NCI-H82 treated with DMSO at 0.1 percent for 48 hours (cell line): ENCODE data around the gene IPO13.
A peak's percentile ranks its signal among the peaks of the same experiment; 100 is the strongest.

Source experiments
- DNase-seq: peaks from one replicate; lab custom pipeline; 2025; ENCODE audit not compliant: unreplicated experiment; lab: John Stamatoyannopoulos, UW

IPO13 gene

DNA sequence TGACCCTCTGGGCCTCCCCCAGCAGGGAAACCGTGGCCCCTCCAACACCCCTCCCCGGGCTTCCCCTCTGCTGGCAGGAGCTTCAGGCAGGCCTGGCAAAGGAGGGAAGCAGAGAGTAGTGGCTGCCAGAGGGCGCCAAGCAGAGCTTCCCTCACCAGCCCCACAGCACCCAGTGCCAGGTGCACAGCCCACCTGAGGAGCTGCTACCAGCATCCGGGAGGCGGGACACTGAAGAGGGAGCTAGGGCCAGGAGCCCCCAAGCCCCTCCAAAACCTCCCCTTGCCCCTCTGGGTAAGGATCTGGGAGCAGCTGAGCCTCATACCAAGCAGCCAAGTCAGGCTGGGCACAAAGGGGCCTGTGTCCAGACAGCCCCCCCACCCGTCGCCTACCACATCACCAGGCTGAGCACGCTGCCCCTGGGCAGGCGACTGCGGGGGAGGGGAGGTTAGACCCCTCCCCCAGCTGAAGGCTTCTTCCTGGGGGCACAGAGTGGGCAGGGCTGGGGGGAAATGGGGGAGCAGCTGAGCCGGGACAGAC is 64.3 kb downstream of the IPO13 start:
- no peak for DNase-seq

DNA sequence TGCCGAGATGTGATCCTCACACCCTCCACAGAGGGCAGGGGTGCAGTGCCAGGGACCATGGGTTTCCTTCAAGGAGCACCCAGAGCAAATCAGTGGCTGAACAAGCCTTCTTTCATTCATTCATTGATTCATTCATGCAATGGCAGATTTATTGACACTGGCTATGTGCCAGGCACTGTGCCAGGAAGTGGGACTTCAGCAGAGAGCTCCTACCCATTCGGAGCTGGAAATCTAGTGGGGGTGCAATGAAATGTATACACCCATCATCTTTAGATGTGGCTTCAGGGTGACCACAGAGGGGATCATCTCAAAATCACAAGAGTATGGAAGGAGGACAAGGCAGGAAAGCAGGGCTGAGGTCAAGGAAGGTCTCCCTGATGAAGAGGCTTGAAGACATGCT is 65.7 kb downstream of the IPO13 start:
- no peak for DNase-seq

DNA sequence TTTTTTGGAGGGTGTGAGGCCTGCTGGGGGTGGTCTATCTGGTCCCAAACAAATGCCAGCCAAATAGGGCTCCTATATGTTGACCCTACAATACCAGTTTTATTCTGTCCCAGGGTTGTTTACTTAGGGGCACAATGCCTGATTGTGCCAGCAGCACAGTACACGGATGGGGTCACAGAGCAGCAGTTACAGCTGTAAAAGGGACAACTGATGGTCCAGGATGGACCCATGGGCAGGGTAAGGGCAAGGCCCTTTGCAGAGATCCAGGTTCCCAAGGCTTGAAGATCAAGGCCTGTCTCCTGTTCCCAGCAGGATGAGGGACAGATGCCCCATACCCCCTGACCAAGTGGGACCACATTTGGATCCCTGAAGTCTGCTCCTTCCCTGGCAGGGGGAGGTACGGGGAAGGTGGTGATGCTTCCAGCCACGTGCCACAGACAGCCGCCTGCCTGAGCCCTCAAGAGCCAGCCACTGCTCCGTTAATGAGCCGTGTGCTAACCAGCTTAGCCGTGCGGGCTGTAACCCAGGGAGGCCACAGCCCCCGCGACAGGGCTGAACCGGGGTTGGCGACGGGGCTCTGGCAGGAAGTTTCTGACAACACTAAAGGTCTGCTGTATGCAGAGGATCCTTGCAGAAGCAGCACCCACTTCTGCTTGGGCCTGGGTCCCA is 66.3 kb downstream of the IPO13 start:
- DNase-seq = peak; percentile 63

DNA sequence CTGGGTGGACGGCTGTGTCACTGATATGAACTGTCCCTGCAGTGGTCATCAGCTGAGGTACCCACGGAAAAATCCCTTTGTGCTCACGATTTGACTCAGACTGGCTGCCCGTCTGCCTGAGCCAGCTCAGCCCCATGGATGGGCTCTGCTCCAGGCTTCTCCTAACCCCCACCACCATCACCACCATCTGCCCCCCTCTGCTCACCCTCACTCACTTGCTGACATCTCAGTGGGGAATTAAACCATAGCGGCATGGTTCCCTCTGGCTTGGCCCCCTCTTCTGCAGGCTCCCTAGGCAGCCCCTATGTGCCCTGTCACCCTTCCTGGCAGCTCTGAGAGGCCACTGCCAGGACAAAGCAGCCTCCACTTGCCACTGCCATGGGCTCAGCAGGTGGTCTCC is 67.2 kb downstream of the IPO13 start:
- DNase-seq = no peak

DNA sequence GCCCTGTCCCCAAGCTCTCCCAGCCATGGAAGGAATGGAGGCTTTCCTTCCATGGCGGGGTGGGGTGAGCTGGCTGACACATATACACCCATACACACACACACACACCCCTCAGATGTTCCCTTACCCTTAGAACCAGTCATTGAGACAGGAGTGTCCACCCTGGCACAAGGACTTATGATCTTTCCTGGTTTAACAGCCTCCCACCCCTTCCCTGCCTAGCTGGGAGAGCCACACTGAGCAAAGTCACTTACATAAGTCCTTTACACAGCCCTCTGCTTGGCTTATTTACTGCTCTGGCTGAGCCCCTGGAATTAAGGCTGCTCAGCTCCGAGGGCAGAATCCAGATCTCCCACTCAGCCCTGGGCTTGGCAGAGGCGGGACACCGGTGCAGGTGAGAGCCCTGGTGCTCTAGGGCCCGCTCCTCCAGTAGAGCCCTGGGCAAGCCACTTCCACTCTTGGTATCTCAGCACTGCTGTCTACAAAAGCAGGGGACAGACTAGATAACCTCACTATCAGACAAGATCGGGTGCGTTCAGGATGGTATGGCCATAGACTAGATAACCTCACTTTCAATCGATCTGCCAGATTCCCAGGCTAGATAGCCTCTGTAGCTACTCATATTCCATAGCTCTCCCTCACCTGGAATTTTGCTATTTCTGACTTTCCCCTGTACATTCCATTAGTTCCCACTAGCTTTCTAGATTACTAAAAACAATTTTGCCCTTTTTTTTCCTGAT is 67.8 kb downstream of the IPO13 start:
- peak; percentile 61 for DNase-seq

DNA sequence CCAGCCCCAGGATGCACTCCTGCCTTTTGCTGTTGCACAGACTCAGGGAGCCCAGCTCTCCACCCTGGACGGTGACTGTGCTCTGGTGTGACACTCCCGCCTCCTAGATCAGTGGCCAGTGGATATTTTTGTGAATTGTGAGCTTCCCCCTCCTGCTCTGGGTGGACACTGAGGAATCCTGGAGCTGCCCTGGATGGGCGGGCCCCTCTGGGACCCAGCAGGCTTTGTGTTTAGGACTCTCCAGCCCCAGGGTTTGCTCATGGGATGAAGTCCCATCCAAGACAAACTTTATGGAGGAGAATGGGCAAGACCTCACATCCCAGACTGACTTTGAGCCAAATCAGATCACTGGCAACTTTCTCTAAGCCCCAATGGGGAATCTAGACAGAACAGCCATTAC is 68.5 kb downstream of the IPO13 start:
- DNase-seq = no peak

DNA sequence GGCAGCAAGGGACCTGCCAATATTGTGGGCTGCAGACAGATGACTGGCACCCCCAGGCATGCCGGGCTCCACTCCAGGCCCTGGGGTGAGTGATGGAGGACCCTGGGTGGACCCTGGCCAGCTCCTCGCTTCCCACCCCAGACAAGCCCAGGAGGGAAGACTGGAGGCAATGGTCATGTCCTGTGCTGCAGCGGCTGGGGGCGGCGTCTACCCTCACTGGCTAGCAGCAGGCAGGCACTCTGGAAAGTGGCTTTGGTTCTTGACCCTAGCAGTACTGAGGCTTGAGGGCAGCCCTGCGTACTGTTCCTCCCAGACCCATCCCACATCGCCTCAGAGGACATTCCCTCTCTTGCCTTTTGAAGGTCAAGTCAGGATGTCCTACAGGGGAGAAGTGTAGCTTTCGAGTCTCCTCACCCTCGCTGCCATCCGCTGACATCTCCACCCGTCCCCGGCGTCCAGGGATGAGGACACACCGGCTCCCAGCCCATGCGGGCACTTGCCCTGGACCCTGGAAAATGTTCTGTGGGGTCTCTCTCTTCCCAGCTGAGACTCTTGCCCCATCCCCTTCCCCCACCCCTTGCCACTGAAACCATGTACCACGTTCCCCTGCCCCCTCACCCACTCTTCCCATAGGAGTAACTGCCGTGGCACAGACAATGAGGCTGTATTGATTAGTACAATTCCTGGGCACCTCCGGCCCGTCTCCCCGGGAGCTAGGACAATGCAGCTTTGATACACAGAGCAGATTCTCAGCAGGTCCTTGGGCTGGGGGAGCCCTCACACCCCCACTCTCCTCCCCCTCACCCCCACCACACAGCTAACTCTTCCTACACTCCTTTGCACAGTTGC is 69.5 kb downstream of the IPO13 start:
- DNase-seq = no peak

DNA sequence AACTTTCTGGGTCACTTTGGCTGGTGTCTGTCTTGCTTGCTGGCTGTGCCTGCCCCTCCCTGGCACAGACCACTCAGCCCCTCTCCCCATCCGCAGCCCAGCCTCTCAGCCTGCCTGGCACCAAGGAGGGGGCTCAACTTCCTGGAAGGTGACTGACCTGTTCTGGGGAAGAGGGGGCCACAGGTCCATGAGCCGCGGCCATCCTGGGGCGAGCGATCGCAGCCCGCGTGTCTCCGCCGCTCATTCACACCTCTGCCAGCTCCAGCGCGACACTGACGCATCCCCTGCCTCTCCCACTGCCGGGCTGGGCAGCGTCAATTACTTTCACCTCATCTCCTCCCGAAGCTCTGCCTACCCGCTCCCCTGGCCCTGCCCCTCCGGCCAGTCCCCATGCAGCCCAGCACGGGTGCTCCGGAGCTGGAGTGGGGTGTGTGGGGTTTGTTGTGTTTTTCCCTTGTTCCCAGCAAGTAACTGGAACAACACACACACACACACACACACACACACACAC is 70.2 kb downstream of the IPO13 start:
- no peak for DNase-seq
